Measurements from ENCODE around the gene IFNA21.
"Not testable (repeated sequence)": the region's sequence is repeated elsewhere in the genome, so short reads cannot be mapped to it uniquely, and the experiment has no call there.

Gene IFNA21

DNA sequence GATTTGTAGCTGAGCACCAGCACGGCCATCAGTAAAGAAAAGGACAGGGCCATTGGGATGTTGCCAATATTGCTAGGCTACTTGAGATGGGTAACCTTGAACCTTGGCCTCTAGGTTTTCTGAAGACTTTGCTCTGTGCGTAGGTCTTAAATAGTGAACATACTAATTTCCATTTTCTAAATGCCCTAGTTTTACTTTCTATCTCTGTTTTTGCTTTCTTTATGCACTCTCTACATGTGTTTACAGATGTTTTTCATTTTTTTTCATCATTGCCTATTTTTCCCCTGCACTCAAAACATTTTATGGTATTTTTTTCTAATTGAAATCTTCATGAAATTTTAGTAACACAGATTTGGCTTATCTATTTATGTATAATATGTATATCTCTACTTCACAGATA lies at the start of gene IFNA21:
Gene IFNA21, minus strand, starts transcription at position 101 of the 400 bp plus-strand sequence. Its CDS starts 48 bp downstream, at position 53.
- FAIRE-seq, result not testable (repeated sequence)

DNA sequence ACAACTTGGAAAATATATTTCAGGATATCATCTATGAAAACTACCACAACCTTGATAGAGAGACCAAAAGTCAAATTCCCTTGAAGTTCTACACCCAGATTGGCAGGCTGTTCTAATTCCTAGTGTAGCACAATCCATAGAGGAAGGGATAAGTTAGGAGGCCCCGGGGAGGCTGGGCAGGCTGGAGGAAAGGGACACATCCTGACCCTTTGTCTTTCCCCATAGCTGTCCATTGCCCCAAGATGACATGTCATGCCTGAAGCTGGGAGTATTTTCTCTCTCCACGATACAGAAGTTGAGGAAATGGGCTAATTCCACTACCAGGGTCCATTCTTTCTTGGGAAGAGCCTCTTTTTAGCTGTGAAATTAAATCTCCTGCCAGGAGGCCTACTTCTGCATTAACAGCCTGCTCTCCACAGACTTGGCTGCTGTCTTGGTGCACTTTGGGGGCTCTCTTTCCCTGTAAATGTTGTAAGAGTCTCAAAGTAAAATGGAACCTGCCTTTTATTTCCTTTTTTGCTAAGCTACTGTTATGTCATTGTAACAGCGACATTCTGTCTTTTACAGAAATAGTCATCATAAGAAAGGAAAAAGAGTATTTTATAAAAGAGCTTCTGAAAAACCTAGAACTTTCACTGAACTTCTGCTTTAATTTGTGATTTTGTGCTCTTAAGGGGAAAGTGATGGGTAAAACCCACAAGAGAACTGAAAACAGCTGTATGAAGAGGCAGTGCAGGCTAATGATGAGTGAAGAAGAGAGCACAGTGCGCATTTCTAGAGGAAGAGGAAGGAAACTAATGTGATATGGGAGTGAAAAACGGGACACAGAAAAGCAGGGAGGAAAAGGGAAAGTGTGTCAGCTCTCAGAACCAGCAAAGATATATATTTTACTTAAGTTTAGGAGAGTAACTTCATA lies 47.2 kb upstream of the IFNA21 start:
- not testable (repeated sequence) for FAIRE-seq

DNA sequence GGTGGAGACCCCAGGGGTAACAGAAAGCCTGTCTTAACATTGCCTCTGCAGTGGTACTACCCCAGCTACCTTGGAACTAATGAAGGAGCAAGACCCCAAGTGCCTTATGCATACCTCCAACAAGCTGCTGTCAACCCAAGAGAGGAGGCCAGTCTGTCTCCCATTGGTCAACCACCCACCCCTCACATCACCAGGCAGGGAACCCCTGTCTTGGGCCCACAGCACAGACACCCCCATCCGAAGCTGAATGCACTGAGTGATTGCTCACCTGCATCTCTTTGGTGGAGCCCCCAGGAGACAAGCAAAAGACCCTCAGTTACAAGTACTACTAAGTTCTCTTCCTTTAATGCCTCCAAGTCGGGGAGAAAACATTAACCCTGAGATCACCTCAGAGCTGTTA lies 45.7 kb upstream of the IFNA21 start:
- FAIRE-seq, result not testable (repeated sequence)

DNA sequence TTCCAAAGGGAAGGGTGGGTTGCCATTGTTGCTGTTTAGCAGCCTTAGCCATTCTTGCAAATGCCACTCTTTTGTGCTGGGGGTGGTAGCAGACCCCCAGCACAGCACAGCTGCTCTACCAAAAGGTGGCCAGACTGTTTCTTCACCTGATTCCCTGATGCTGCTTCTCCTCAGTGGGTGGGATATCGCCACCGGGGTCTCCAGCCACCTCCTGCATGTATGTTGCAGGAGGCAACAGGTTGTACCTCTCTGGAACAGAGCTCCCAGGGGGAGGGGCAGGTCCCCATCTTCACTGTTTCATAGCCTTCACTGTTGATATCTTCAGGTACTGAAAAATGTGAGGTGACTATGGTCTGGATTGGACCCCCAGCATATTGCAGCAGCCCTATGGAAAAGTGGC lies 44.3 kb upstream of the IFNA21 start:
- FAIRE-seq, result not testable (repeated sequence)

DNA sequence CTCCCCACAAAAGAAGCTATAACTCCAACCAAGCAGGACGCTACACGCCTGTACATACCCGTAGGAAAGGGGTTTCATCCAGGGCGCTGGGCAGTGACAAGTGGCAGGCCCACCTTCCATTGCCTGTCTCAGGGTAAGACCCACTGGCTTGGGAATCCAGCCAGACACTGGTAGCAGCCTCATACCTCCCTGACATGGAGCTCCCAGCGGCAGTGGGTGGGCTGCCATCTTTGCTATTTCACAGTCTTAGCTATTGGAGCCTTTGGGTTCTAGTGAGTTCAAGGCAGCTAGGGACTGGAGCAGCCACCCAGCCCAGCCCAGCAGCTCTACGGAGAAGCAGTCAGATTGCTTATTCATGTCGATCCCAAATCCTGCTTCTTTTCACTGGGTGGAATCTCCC lies 43.9 kb upstream of the IFNA21 start:
- no peak for FAIRE-seq

DNA sequence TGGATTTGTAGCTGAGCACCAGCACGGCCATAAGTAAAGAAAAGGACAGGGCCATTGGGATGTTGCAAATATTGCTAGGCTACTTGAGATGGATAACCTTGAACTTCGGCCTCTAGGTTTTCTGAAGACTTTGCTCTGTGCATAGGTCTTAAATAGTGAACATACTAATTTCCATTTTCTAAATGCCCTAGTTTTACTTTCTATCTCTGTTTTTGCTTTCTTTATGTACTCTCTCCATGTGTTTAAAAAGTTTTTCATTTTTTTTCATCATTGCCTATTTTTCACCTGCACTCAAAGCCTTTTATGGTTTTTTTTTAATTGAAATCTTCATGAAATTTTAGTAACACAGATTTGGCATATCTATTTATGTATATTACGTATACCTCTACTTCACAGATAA lies 40.6 kb upstream of the IFNA21 start, which contains the start of gene IFNA10:
Gene IFNA10, minus strand, starts transcription at position 101 of the 400 bp plus-strand sequence. Its CDS starts 46 bp downstream, at position 55.
- FAIRE-seq, result not testable (repeated sequence)

DNA sequence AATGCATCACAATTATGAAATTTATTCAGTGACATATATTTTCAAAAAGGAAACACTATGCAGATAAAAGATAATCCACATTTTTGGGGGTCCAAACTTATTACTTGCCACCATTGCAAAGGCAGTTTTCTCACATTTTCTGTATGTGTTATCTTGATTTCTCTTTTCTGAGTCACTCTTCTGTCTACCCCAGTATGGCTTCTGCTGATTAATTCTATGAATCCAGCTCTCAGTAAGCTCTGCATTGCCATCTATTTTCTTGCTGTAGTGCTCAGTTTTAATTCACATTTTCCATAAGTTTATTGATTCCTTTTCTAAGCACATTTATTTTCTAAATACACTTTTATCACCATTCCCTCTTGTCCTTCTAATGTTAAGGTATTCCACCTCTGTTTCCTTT lies 38.7 kb upstream of the IFNA21 start:
- no peak for FAIRE-seq

DNA sequence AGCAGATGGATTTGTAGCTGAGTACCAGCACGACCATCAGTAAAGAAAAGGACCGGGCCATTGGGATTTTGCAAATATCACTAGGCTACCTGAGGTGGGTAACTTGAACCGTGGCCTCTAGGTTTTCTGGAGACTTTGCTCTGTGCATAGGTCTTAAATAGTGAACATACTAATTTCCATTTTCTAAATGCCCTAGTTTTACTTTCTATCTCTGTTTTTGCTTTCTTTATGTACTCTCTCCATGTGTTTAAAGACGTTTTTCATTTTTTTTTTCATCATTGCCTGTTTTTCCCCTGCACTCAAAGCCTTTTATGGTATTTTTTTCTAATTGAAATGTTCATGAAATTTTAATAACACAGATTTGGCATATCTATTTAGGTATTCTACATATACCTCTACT lies 35.6 kb upstream of the IFNA21 start, which contains the start of gene IFNA7:
Gene IFNA7, minus strand, starts transcription at position 101 of the 400 bp plus-strand sequence. Its CDS starts 40 bp downstream, at position 61.
- FAIRE-seq, result not testable (repeated sequence)

DNA sequence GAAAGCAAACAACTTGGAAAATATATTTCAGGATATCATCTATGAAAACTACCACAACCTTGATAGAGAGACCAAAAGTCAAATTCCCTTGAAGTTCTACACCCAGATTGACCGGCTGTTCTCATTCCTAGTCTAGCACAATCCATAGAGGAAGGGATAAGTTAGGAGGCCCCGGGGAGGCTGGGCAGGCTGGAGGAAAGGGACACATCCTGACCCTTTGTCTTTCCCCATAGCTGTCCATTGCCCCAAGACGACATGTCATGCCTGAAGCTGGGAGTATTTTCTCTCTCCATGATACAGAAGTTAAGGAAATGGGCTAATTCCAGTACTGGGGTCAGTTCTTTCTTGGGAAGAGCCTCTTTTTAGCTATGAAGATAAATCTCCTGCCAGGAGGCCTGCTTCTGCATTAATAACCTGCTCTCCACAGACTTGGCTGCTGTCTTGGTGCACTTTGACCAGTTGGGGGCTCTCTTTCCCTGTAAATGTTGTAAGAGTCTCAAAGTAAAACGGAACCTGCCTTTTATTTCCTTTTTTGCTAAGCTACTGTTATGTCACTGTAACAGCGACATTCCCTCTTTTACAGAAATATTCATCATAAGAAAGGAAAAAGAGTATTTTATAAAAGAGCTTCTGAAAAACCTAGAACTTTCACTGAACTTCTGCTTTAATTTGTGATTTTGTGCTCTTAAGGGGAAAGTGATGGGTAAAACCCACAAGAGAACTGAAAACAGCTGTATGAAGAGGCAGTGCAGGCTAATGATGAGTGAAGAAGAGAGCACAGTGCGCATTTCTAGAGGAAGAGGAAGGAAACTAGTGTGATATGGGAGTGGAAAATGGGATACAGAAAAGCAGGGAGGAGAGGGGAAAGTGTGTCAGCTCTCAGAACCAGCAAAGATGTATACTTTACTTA lies 28.7 kb upstream of the IFNA21 start:
- FAIRE-seq, result not testable (repeated sequence)

DNA sequence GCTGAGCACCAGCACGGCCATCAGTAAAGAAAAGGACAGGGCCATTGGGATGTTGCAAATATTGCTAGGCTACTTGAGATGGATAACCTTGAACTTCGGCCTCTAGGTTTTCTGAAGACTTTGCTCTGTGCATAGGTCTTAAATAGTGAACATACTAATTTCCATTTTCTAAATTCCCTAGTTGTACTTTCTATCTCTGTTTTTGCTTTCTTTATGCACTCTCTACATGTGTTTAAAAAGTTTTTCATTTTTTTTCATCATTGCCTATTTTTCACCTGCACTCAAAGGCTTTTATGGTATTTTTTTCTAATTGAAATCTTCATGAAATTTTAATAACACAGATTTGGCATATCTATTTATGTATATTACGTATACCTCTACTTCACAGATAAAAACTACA lies 21.0 kb upstream of the IFNA21 start, which contains the start of gene IFNA4:
Gene IFNA4, minus strand, starts transcription at position 101 of the 400 bp plus-strand sequence. Its CDS starts 56 bp downstream, at position 45.
- FAIRE-seq, result not testable (repeated sequence)

DNA sequence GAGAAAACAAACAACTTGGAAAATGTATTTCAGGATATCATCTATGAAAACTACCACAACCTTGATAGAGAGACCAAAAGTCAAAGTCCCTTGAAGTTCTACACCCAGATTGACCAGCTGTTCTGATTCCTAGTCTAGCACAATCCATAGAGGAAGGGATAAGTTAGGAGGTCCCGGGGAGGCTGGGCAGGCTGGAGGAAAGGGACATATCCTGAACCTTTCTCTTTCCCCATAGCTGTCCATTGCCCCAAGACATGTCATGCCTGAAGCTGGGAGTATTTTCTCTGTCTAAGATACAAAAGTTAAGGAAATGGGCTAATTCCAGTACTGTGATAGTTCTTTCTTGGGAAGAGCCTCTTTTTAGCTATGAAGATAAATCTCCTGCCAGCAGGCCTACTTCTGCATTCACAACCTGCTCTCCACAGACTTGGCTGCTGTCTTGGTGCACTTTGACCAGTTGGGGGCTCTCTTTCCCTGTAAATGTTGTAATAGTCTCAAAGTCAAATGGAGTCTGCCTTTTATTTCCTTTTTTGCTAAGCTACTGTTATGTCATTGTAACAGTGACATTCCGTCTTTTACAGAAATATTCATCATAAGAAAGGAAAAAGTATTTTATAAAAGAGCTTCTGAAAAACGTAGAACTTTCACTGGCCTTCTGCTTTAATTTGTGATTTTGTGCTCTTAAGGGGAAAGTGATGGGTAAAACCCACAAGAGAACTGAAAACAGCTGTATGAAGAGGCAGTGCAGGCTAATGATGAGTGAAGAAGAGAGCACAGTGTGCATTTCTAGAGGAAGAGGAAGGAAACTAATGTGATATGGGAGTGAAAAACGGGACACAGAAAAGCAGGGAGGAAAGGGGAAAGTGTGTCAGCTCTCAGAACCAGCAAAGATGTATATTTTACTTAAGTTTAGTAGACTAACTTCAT lies 16.6 kb upstream of the IFNA21 start:
- peak; percentile 55 for FAIRE-seq

DNA sequence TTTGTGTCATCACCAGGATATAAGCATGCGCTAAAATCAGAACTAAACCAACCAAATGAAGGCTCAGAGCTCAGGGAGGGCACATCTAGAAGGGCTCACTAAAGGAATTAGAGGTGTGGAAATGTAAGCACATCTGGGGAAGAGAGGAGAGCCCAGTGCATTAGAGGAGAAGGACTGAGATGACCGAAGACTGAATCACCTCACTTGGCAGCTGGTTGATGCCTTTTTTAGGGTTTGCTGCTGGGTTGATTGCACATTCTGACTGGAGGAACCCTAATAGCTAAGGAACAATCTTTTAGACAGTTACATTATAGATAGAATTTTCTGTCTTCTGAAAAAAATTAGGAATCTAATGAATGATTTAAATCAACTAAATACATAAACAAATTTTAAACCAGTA lies 8.2 kb upstream of the IFNA21 start:
- no peak for FAIRE-seq

DNA sequence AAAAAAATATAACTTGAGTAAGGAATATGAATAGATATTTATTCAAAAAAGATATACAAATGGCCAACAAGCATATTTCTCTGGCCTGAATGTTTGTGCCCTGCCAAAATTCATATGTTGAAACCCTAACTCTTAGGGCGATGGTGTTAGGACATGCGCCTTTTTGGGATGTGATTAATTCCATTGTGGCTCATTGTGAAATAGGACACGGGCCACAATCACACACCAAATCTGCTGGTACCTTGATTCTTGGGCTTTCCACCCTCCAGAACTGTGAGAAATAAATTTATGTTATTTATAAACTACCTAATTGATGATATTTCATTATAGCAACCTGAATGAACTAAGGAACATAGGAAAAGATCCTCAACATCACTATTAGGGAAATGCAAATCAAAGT lies 5.7 kb upstream of the IFNA21 start:
- FAIRE-seq, result no peak

DNA sequence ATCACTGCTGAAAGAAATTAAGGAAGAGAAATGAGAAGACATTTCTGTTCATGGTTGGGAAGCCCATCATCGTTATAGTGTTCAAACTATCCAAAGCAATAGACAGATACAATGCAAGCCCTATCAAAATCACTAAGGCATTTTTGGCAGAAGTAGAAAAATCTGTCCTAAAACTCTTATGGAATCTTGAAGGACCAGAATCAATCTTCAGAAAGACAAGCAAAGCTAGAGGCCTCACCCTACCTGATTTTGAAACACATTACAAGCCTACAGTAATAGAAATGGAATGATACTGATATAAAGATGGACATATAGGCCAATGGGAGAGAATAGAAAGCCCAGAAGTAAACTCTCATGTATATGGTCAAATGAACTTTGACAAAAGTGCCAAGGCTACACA lies 4.9 kb upstream of the IFNA21 start:
- no peak for FAIRE-seq

DNA sequence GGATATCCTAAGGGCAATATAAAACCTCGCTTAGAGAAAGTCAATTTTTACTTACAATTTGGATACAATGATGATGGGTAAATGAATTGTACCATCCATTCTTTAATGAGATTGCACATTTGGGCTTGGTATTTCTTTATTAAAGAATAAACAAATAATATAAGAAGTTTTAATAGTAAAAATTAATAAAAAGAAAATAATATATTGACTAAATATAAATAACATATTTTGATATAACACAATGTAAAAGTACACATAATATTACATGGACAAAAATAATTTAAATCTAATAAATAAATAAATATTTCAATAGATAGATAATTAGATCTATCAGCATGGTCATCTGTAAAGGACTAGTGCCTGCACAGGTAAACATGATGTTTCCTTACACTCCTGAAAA lies 944 bp downstream of the IFNA21 start:
- FAIRE-seq, result peak; percentile 45

DNA sequence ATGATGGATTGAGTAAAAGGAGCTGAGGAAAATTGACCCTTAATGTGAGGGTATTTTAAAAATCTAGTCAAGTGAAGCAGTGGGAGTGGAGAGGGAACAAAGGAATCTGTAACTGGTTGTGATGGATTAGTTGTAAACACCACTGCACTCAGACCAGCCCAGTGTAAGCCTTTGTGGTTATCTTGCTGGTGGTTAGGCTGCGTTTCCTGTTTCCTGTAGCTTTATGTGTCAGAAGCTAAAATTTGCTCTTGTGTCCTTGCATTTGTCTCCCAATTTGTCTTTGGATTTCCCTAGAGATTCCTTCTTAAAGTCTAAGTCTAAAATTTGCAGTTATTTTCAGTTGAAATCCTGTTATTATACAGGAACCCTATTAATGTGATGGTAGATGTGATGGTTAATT lies 6.3 kb downstream of the IFNA21 start:
- FAIRE-seq, result no peak

DNA sequence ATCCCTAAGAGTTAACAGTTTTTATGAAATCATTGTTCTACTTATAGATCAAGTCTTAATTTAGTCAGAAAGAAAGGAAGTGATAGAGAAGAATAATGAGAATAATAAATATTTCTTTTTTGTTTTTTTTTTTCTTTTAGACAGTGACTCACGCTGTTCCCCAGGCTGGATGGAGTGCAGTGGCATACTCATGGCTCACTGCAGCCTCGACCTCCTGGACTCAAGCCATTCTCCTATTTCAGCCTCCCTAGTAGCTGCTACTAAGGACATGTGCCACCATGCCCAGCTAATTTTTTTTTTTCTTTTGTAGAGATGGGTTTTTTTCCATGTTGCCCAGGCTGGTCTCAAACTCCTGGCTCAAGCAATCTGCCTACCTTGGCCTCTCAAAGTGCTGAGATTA lies 11.0 kb downstream of the IFNA21 start:
- FAIRE-seq, result no peak

DNA sequence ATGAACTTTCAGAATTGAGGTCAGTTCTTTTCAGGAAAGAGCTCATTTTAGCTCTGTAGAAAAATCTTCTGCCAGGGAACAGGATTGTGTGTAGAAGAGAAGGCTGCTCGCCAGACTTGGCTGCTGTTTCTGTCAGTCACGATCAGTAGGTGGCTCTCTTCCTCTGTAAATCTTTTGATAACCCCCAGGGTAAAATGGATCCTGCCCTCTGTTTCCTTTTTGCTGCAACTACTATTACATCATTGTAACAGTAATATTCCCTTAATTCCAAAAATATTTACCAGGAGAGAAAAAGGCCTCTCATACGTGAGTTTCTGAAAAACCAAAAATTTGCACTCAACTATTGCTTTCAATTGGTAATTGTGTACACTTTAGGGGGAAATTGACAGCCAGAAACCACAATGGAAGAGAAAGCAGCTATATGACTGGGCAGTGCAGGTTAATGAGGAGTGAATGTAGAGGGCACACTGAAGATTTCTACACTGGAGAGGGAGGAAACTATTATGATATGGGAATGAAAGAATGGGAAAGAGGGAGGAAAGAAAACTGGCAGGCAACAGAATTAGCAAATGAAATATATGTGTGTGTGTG lies 12.3 kb downstream of the IFNA21 start:
- FAIRE-seq, result no peak

DNA sequence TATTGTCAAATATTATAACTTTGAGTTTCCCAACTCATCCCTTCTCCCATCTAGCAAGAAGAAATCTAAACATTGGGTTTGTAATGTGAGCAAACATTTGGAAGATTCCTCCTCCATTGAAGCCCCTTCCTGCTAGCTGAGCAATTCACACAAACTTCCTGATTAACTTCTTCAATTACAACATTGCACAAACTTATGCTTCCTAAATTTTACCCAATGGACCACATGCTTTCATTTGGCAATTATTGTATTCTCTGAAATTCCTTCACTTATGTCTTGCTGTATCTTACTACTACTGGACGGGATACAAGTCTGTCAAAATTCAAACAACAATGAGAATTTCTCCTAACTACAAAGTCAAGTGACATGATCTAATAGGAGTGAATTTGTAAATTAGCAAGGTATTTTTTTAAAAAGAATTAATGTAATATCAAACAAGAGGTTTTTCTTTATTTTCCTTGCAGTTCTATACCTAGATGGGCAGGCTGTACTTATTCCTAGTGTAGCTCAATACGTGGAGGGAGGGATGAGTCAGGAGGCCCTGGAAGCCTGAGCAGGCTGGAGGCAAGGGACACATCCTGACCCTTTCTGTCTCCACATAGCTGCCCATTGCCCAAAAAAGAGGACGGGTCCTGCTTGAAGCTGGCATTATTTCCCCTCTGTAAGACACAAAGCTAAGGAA lies 13.0 kb downstream of the IFNA21 start:
- FAIRE-seq, result no peak

DNA sequence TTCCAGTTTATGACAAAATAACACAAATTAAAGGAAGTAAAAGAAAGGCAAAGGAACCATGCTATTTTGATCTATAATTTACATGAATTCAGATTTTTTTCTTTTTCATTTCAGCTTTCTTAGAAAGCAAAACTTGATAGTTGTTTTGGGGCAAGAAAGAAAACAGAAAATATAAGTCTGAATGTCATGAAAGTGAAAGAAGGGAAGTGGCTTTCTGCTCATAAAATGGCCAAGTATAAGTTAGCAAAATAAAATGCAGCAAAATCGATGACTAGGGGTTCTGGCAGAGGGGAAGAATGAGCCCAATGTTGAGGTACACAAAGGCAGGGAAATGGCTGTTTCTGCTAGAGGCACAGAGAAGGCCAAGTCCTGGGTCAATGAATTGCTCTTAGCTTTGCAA lies 21.9 kb downstream of the IFNA21 start:
- no peak for FAIRE-seq

DNA sequence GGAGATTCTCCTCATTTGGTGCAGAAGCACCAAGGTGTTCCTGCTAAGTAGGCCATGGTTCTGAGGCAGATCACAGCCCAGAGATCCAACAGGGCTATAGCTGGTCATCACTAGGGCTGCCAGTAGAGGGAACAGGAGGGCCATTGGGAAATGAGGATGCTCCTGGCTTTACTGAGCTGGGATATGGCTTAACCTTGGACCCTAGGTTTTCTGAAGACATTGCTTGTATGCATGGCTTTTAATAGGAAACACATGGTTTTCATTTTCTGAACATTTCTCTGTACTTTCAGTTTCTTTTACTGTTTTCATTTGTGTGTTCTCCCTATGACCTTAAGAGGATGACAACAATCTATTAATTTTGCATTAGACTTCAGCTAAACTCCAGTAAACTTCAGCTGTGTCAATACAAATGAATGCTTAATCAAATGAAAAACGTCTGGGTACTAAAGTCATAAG lies 25.0 kb downstream of the IFNA21 start, which contains the start of gene IFNW1:
Gene IFNW1, minus strand, starts transcription at position 406 of the 456 bp plus-strand sequence. Its CDS starts 262 bp downstream, at position 144.
- no peak for FAIRE-seq

Data from TTC549 (cell line).